ENCODE data around the gene LCNL1.

The LCNL1 gene

GRCh38 chr9:136955202-136955942 is 27.4 kb upstream of the LCNL1 start:
- no peak overlapping the region for H3K27ac ChIP-seq (ENCODE audit: low read depth, low read length, severe bottlenecking)
- H3K9me3 ChIP-seq (ENCODE audit: control insufficient read depth, low read length), result peaks cover 3% of the 10 kb centered on the region
- H3K4me1 ChIP-seq (ENCODE audit: control insufficient read depth, insufficient read depth, low read length, poor library complexity, severe bottlenecking), result no peaks in the 10 kb centered on the region
- no peak overlapping the region for H3K4me3 ChIP-seq (ENCODE audit: extremely low read depth, insufficient read depth, low read length, poor library complexity, severe bottlenecking)
- 84 to 90% methylated on average over 13 of the region's 14 CpGs for WGBS, 2 experiments (ENCODE audit: insufficient coverage in 2 of 2)
- H3K36me3 ChIP-seq (ENCODE audit: control insufficient read depth, insufficient read depth, low read length), result no peaks in the 10 kb centered on the region

DNA sequence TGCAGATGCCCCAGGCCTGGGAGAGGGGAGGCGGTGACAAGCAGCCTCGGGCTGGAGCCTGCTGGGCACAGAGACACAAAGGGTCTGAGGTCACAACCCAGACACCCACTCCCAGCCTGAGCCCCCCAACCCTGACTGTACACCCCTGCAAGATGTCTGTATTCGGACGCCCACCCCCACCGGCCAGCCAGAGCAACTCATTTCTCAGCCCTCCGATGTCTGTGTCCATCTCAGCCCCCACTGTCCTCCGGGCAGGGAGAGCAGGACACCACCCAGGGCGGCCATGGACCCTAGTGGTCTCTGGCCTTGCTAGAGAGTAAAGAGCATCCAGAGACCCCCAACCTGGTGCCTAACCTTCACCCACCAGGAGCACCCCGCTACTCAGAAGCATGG is 26.9 kb upstream of the LCNL1 start:
- H3K9me3 ChIP-seq (ENCODE audit: control insufficient read depth, low read length), result peaks cover 3% of the 10 kb centered on the region
- H3K4me1 ChIP-seq (ENCODE audit: control insufficient read depth, insufficient read depth, low read length, poor library complexity, severe bottlenecking), result peaks cover under 1% of the 10 kb centered on the region
- WGBS, 2 experiments (ENCODE audit: insufficient coverage in 2 of 2), result 100% methylated on average over 2 to 7 of the region's 9 CpGs
- H3K27ac ChIP-seq (ENCODE audit: low read depth, low read length, severe bottlenecking), result no peak overlapping the region
- no peaks in the 10 kb centered on the region for H3K36me3 ChIP-seq (ENCODE audit: control insufficient read depth, insufficient read depth, low read length)
- no peak overlapping the region for H3K4me3 ChIP-seq (ENCODE audit: extremely low read depth, insufficient read depth, low read length, poor library complexity, severe bottlenecking)

GRCh38 chr9:136956604-136957003 is 26.2 kb upstream of the LCNL1 start:
- Histone ChIP-seq H3K27ac (ENCODE audit: low read depth, low read length, severe bottlenecking) (no peak overlapping the region), H3K9me3 (ENCODE audit: control insufficient read depth, low read length) (peaks cover 3% of the 10 kb centered on the region), H3K4me1 (ENCODE audit: control insufficient read depth, insufficient read depth, low read length, poor library complexity, severe bottlenecking) (peaks cover 3% of the 10 kb centered on the region), H3K4me3 (ENCODE audit: extremely low read depth, insufficient read depth, low read length, poor library complexity, severe bottlenecking) (no peak overlapping the region), H3K36me3 (ENCODE audit: control insufficient read depth, insufficient read depth, low read length) (no peaks in the 10 kb centered on the region)
- WGBS, 2 experiments (ENCODE audit: insufficient coverage in 2 of 2), result 85 to 93% methylated on average over 4 of the region's 4 CpGs

- Histone ChIP-seq H3K4me3 (ENCODE audit: extremely low read depth, insufficient read depth, low read length, poor library complexity, severe bottlenecking) (no peak overlapping the region), H3K36me3 (ENCODE audit: control insufficient read depth, insufficient read depth, low read length) (no peaks in the 10 kb centered on the region), H3K27ac (ENCODE audit: low read depth, low read length, severe bottlenecking) (no peak overlapping the region), H3K9me3 (ENCODE audit: control insufficient read depth, low read length) (peaks cover 3% of the 10 kb centered on the region), H3K4me1 (ENCODE audit: control insufficient read depth, insufficient read depth, low read length, poor library complexity, severe bottlenecking) (peaks cover 3% of the 10 kb centered on the region)
- 83 to 88% methylated on average over 1 of the region's 1 CpG for WGBS, 2 experiments (ENCODE audit: insufficient coverage in 2 of 2)
Measured at GRCh38 chr9:136957461-136957860, 25.3 kb upstream of the LCNL1 start.

DNA sequence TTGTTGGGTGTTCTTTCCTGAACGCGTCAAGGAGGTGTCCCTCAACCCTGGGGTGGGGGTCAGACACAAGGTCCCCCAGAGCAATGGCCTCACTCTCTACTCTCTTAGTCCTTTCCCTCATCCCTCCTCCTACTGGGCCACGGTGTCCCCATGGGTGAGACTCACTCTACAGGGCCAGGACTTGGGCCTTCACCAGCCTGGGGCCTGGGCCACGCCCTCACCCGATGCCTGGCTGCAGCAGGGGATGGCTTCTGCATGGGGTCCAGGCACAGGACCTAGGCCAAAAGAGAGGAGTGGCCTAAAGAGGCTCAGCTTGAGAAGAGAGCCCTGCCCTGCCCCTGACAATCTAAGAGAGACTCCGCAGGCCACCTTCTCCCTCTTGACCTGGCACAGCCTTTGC is 24.9 kb upstream of the LCNL1 start:
- no peaks in the 10 kb centered on the region for H3K36me3 ChIP-seq (ENCODE audit: control insufficient read depth, insufficient read depth, low read length)
- H3K4me1 ChIP-seq (ENCODE audit: control insufficient read depth, insufficient read depth, low read length, poor library complexity, severe bottlenecking), result peaks cover 3% of the 10 kb centered on the region
- no peak overlapping the region for H3K27ac ChIP-seq (ENCODE audit: low read depth, low read length, severe bottlenecking)
- 86 to 94% methylated on average over 4 to 5 of the region's 6 CpGs for WGBS, 2 experiments (ENCODE audit: insufficient coverage in 2 of 2)
- no peak overlapping the region for H3K4me3 ChIP-seq (ENCODE audit: extremely low read depth, insufficient read depth, low read length, poor library complexity, severe bottlenecking)
- peaks cover 3% of the 10 kb centered on the region for H3K9me3 ChIP-seq (ENCODE audit: control insufficient read depth, low read length)

DNA sequence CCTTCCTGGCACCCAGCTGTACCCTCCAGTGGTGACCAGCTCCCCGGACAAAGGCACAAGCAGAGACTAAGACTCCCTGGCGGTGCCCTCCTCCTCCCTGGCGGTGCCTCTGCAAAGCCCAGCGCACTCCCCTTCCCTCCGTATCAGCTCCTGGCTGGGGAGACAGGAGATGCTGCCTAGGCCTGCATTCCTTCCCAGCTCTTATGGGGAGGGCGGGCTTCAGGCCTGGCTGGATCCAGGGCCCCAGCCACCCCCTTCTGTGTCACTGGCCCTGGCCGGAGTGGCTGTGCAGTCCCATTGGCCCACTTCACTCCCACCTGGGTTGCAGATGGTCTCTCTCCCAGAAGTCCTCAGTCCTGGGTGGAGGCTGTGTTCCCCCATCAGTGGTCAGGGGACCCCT is 24.3 kb upstream of the LCNL1 start:
- Histone ChIP-seq H3K36me3 (ENCODE audit: control insufficient read depth, insufficient read depth, low read length) (no peaks in the 10 kb centered on the region), H3K9me3 (ENCODE audit: control insufficient read depth, low read length) (peaks cover 3% of the 10 kb centered on the region), H3K4me1 (ENCODE audit: control insufficient read depth, insufficient read depth, low read length, poor library complexity, severe bottlenecking) (peaks cover 3% of the 10 kb centered on the region), H3K27ac (ENCODE audit: low read depth, low read length, severe bottlenecking) (no peak overlapping the region), H3K4me3 (ENCODE audit: extremely low read depth, insufficient read depth, low read length, poor library complexity, severe bottlenecking) (no peak overlapping the region)
- 80 to 82% methylated on average over 6 to 7 of the region's 7 CpGs for WGBS, 2 experiments (ENCODE audit: insufficient coverage in 2 of 2)

GRCh38 chr9:136958898-136959850 is 23.6 kb upstream of the LCNL1 start:
- WGBS, 2 experiments (ENCODE audit: insufficient coverage in 2 of 2), result 91% methylated on average over 25 to 26 of the region's 28 CpGs
- Histone ChIP-seq H3K36me3 (ENCODE audit: control insufficient read depth, insufficient read depth, low read length) (no peaks in the 10 kb centered on the region), H3K4me3 (ENCODE audit: extremely low read depth, insufficient read depth, low read length, poor library complexity, severe bottlenecking) (no peak overlapping the region), H3K27ac (ENCODE audit: low read depth, low read length, severe bottlenecking) (no peak overlapping the region), H3K9me3 (ENCODE audit: control insufficient read depth, low read length) (peaks cover 3% of the 10 kb centered on the region), H3K4me1 (ENCODE audit: control insufficient read depth, insufficient read depth, low read length, poor library complexity, severe bottlenecking) (peaks cover 3% of the 10 kb centered on the region)

GRCh38 chr9:136960212-136960937 is 22.4 kb upstream of the LCNL1 start:
- H3K36me3 ChIP-seq (ENCODE audit: control insufficient read depth, insufficient read depth, low read length), result no peaks in the 10 kb centered on the region
- peaks cover 3% of the 10 kb centered on the region for H3K4me1 ChIP-seq (ENCODE audit: control insufficient read depth, insufficient read depth, low read length, poor library complexity, severe bottlenecking)
- 94 to 96% methylated on average over 10 to 11 of the region's 19 CpGs for WGBS, 2 experiments (ENCODE audit: insufficient coverage in 2 of 2)
- H3K4me3 ChIP-seq (ENCODE audit: extremely low read depth, insufficient read depth, low read length, poor library complexity, severe bottlenecking), result no peak overlapping the region
- no peak overlapping the region for H3K27ac ChIP-seq (ENCODE audit: low read depth, low read length, severe bottlenecking)
- peaks cover 3% of the 10 kb centered on the region for H3K9me3 ChIP-seq (ENCODE audit: control insufficient read depth, low read length)

- peaks cover 3% of the 10 kb centered on the region for H3K4me1 ChIP-seq (ENCODE audit: control insufficient read depth, insufficient read depth, low read length, poor library complexity, severe bottlenecking)
- H3K4me3 ChIP-seq (ENCODE audit: extremely low read depth, insufficient read depth, low read length, poor library complexity, severe bottlenecking), result no peak overlapping the region
- no peaks in the 10 kb centered on the region for H3K36me3 ChIP-seq (ENCODE audit: control insufficient read depth, insufficient read depth, low read length)
- WGBS, 2 experiments (ENCODE audit: insufficient coverage in 2 of 2), result 95% methylated on average over 10 to 11 of the region's 15 CpGs
- peaks cover 3% of the 10 kb centered on the region for H3K9me3 ChIP-seq (ENCODE audit: control insufficient read depth, low read length)
- no peak overlapping the region for H3K27ac ChIP-seq (ENCODE audit: low read depth, low read length, severe bottlenecking)
Measured at GRCh38 chr9:136960938-136961275, 21.9 kb upstream of the LCNL1 start.

- WGBS, 2 experiments (ENCODE audit: insufficient coverage in 2 of 2), result 86 to 88% methylated on average over 13 to 19 of the region's 23 CpGs
- Histone ChIP-seq H3K36me3 (ENCODE audit: control insufficient read depth, insufficient read depth, low read length) (no peaks in the 10 kb centered on the region), H3K4me1 (ENCODE audit: control insufficient read depth, insufficient read depth, low read length, poor library complexity, severe bottlenecking) (peaks cover 3% of the 10 kb centered on the region), H3K9me3 (ENCODE audit: control insufficient read depth, low read length) (peaks cover 2% of the 10 kb centered on the region), H3K4me3 (ENCODE audit: extremely low read depth, insufficient read depth, low read length, poor library complexity, severe bottlenecking) (no peak overlapping the region), H3K27ac (ENCODE audit: low read depth, low read length, severe bottlenecking) (no peak overlapping the region)
Measured at GRCh38 chr9:136961279-136962065, 21.3 kb upstream of the LCNL1 start.
